ENCODE measurements around the gene CISD1. TPM values are rescaled to one million over a fixed set of nuclear protein-coding genes. Genes with fewer than 3 reads are reported as not detected.

The CISD1 gene
- polyA plus RNA-seq, 2 of the 4 experiments (the other 2 are of a cell fraction): 48.1 to 102 TPM

- Histone ChIP-seq H3K9me3 (no peaks in the 10 kb centered on the region), H3K4me2 (no peak overlapping the region), H3K4me1 (no peaks in the 10 kb centered on the region), H3K27ac (no peak overlapping the region), H3K4me3 (no peak overlapping the region)
- FAIRE-seq (no peak), DNase-seq (ENCODE audit: low read depth in 1 of 2, low spot score in 1 of 2) (no peak), ATAC-seq (no peak)
- POLR2A ChIA-PET: no interaction called here
- no peak for TF ChIP-seq POLR2A (IDR thresholded peaks at IDR 0.05; ENCODE audit: low read length)
- CTCF ChIA-PET: interaction anchor here (1.0 to 5.9 kb wide), 3 partner anchors 11 to 20 kb away, joined by 3 to 29 read pairs (median 5); no protein-coding TSS in a partner anchor
Measured at GRCh38 chr10:58311026-58311425, 42.1 kb downstream of the CISD1 start.

DNA sequence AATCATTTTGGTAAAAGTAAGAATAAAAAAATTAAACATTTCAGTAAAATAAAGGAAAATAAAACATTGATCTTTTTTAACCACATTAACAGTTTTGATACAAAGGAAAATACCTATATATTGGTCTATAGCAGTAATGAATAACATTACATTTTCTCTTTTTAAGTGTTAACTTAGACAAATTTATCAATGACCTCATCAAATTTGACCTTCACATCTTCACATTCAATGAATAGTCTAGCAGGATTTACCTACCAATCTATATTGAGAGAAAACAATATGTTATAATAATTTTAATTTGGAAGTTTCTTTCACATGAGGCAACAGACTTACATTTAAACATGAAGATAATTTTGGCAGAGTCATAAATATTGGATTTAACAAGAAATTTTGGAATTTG, 47.9 kb downstream of the CISD1 start:
- H3K27ac ChIP-seq: no peak overlapping the region
- DNase-seq (ENCODE audit: low read depth in 1 of 2, low spot score in 1 of 2) (no peak), ATAC-seq (no peak), FAIRE-seq (no peak)
- CTCF ChIA-PET: interaction anchor here (1.6 to 2.2 kb wide), 2 partner anchors 17 to 21 kb away, joined by 3 to 7 read pairs; no protein-coding TSS in a partner anchor
- no peak overlapping the region for H3K4me3 ChIP-seq
- H3K4me2 ChIP-seq: no peak overlapping the region
- no peaks in the 10 kb centered on the region for H3K9me3 ChIP-seq
- no peaks in the 10 kb centered on the region for H3K4me1 ChIP-seq
- POLR2A ChIA-PET: no interaction called here
- TF ChIP-seq RCOR1 (IDR thresholded peaks at IDR 0.05; ENCODE audit: low read depth, low read length) (no peak), JUN (IDR thresholded peaks at IDR 0.05) (no peak), GATA3 (IDR thresholded peaks at IDR 0.05; ENCODE audit: borderline replicate concordance) (no peak), RNF2 (IDR thresholded peaks at IDR 0.05; ENCODE audit: borderline replicate concordance, low read depth) (no peak), HDAC2 (IDR thresholded peaks at IDR 0.05) (no peak), ZSCAN20 (CRISPR knock-in tag; IDR thresholded peaks at IDR 0.05) (no peak), FOSB (CRISPR knock-in tag; IDR thresholded peaks at IDR 0.05) (no peak), SMC3 (IDR thresholded peaks at IDR 0.05) (no peak), ELK1 (IDR thresholded peaks at IDR 0.05; ENCODE audit: low read depth, low read length) (no peak), USF2 (IDR thresholded peaks at IDR 0.05) (no peak), PBX3 (IDR thresholded peaks at IDR 0.05) (no peak), BHLHE40 (IDR thresholded peaks at IDR 0.05; ENCODE audit: low read depth, low read length) (no peak), HOXA7 (CRISPR knock-in tag; IDR thresholded peaks at IDR 0.05) (no peak), FOXS1 (CRISPR knock-in tag; IDR thresholded peaks at IDR 0.05) (no peak), JUNB (IDR thresholded peaks at IDR 0.05) (no peak), HES2 (IDR thresholded peaks at IDR 0.05) (no peak), REST (IDR thresholded peaks at IDR 0.05) (no peak), ZFP36 (IDR thresholded peaks at IDR 0.05; ENCODE audit: borderline replicate concordance, partially characterized antibody) (no peak), ZNF302 (CRISPR knock-in tag; IDR thresholded peaks at IDR 0.05) (no peak)
- TF ChIP-seq, protein P1, sequence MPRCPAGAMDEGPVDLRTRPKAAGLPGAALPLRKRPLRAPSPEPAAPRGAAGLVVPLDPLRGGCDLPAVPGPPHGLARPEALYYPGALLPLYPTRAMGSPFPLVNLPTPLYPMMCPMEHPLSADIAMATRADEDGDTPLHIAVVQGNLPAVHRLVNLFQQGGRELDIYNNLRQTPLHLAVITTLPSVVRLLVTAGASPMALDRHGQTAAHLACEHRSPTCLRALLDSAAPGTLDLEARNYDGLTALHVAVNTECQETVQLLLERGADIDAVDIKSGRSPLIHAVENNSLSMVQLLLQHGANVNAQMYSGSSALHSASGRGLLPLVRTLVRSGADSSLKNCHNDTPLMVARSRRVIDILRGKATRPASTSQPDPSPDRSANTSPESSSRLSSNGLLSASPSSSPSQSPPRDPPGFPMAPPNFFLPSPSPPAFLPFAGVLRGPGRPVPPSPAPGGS (IDR thresholded peaks at IDR 0.05): no peak

Measured in A549 (cell line).